Endothelial cell of umbilical vein (primary cell): ENCODE measurements around the gene SEC14L1. TPM values are rescaled to one million over a fixed set of nuclear protein-coding genes. Genes with fewer than 3 reads are reported as not detected.

Experiments
- BruUV-seq: library from RNA; stranded (reverse); fragments of 400-500 nt; replicated peaks from 2 replicates; lab custom pipeline; 2021; lab: Mats Ljungman, UMichigan
- CTCF ChIA-PET: fragments of 300-600, 350-600 bp; sonication (Branson Sonifier 250); formaldehyde crosslinking; loops from one replicate; lab custom pipeline; 2021; ENCODE audit warnings: antibody characterized with exemption, inconsistent platforms; lab: Charles Lee
- POLR2A ChIA-PET: fragments of 300-600, 350-600 bp; sonication (Branson Sonifier 250); formaldehyde crosslinking; loops from one replicate; lab custom pipeline; 2021; ENCODE audit warnings: antibody characterized with exemption, inconsistent platforms; lab: Charles Lee
- DNase-seq: peaks from one replicate; pipeline ENCODE4 v3.0.0-alpha.2; 2011; ENCODE audit warnings: low read depth, low spot score
- FAIRE-seq: peaks from 2 replicates; lab custom pipeline; 2011; peaks lifted over from hg19 to GRCh38; lab: Jason Lieb, UNC
- H2AFZ ChIP-seq: 2 replicates; pipeline ENCODE4 v1.6.0; 2012; ENCODE audit warnings: low read depth, low read length, control low read depth, inconsistent platforms
- H3K27ac ChIP-seq: 2 replicates; pipeline ENCODE4 v1.5.1; 2011; ENCODE audit warnings: low read depth, mild to moderate bottlenecking, control low read depth, low read length, moderate library complexity; ENCODE audit not compliant: insufficient read depth
- H3K27me3 ChIP-seq, 2 experiments: 2 replicates each; pipeline versions ENCODE4 v1.6.0 to v1.6.1; 2011; ENCODE audit warnings: low read length in 2 of 2, mixed read lengths in 1 of 2; ENCODE audit not compliant: control insufficient read depth in 2 of 2, insufficient read depth in 2 of 2
- H3K36me3 ChIP-seq, 2 experiments: 2 replicates in 1 of 2; 3 replicates in 1 of 2; pipeline ENCODE4 v1.5.1; 2011; ENCODE audit warnings: low read length in 2 of 2, mild to moderate bottlenecking in 1 of 2, moderate library complexity in 1 of 2; ENCODE audit not compliant: control insufficient read depth in 2 of 2, insufficient read depth in 2 of 2; ENCODE audit errors: extremely low read depth in 1 of 2
- H3K4me1 ChIP-seq: 3 replicates; pipeline ENCODE4 v1.5.1; 2011; ENCODE audit warnings: mild to moderate bottlenecking, low read length; ENCODE audit not compliant: control insufficient read depth, insufficient read depth; ENCODE audit errors: extremely low read depth
- H3K4me2 ChIP-seq: 2 replicates; pipeline ENCODE4 v1.6.1; 2011; ENCODE audit warnings: low read length, control low read depth, mixed read lengths; ENCODE audit not compliant: insufficient read depth
- H3K4me3 ChIP-seq, 3 experiments: fragments of 200-600 bp in 1 of 3; sonication (generic), shearing (Covaris generic) in 1 of 3; replicated peaks in 1 of 3; 2 replicates each; pipeline ENCODE4 v1.5.1; 2011 to 2016; ENCODE audit warnings: control low read depth in 3 of 3, low read length in 3 of 3, mild to moderate bottlenecking in 2 of 3, inconsistent platforms in 1 of 3, low read depth in 1 of 3, moderate library complexity in 1 of 3; ENCODE audit not compliant: insufficient read depth in 1 of 3
- H3K79me2 ChIP-seq: 2 replicates; pipeline ENCODE4 v1.6.0; 2012; ENCODE audit warnings: low read length, inconsistent platforms; ENCODE audit not compliant: control insufficient read depth, insufficient read depth
- H3K9ac ChIP-seq: replicated peaks from 2 replicates; pipeline ENCODE3; 2011; ENCODE audit warnings: low read length, control low read depth; ENCODE audit not compliant: insufficient read depth; ENCODE audit errors: extremely low read depth
- H3K9me1 ChIP-seq: replicated peaks from 3 replicates; pipeline ENCODE4 v1.6.0; 2011; ENCODE audit warnings: mild to moderate bottlenecking, low read length; ENCODE audit not compliant: control insufficient read depth, insufficient read depth; ENCODE audit errors: extremely low read depth
- H3K9me3 ChIP-seq: replicated peaks from 2 replicates; pipeline ENCODE4 v1.5.1; 2012; ENCODE audit warnings: low read length, inconsistent platforms; ENCODE audit not compliant: control insufficient read depth, insufficient read depth
- H4K20me1 ChIP-seq: replicated peaks from 2 replicates; pipeline ENCODE3; 2011; ENCODE audit warnings: mild to moderate bottlenecking, low read length; ENCODE audit not compliant: control insufficient read depth, insufficient read depth; ENCODE audit errors: extremely low read depth
- FOS ChIP-seq: IDR thresholded peaks from 2 replicates; pipeline ENCODE4 v1.6.1; 2011; ENCODE audit warnings: mild to moderate bottlenecking, low read length, moderate library complexity, borderline replicate concordance; ENCODE audit not compliant: insufficient read depth
- MYC ChIP-seq: IDR thresholded peaks from one replicate; pipeline ENCODE4 v1.6.1; 2011; ENCODE audit warnings: mild to moderate bottlenecking, low read depth, low read length
- POLR2A ChIP-seq: IDR thresholded peaks from 2 replicates; pipeline ENCODE4 v1.6.1; 2012; ENCODE audit warnings: low read depth, mild to moderate bottlenecking, control low read depth, low read length
- POLR2AphosphoS5 ChIP-seq: IDR thresholded peaks from 2 replicates; pipeline ENCODE4 v1.6.1; 2012; ENCODE audit warnings: low read depth, mild to moderate bottlenecking, control low read depth, low read length, moderate library complexity; ENCODE audit not compliant: insufficient read depth
- dilution Hi-C: fragments of 300-500 bp; cut with MboI; formaldehyde crosslinking; loops from one replicate; pipeline ENCODE4 v1.15.0; 2019; ENCODE audit warnings: low sequenced_read_pairs; ENCODE audit not compliant: extremely low pct_ligation_motif_present
- intact Hi-C: fragments of 100-400 bp; cut with micrococcal nuclease; formaldehyde crosslinking; loops from one replicate; pipeline ENCODE4 v1.10.0; 2022
- polyA plus RNA-seq, 4 experiments: library from polyadenylated mRNA; depleted of rRNA in 3 of 4; stranded (reverse) in 3 of 4; unstranded in 1 of 4; fragments of >200 nt; gene quantifications; 2 replicates each; pipeline versions ENCODE4 v1.2.1 to v1.2.3, GENCODE V29; 2011 to 2012; ENCODE audit warnings: missing spikeins in 1 of 4
- total RNA-seq: library from RNA; stranded (reverse); gene quantifications from 2 replicates; pipeline ENCODE4 v1.2.3, GENCODE V29; 2021
- TF ChIP-seq, protein P1 (sequence below): IDR thresholded peaks from 2 replicates; pipeline ENCODE4 v1.6.1; 2011; ENCODE audit not compliant: insufficient read depth, insufficient read length
- TF ChIP-seq, protein P2 (sequence below), 2 donors: IDR thresholded peaks; 1 replicate in 1 of 2; 2 replicates in 1 of 2; pipeline ENCODE4 v1.5.1; 2011; ENCODE audit warnings: low read length in 2 of 2, mild to moderate bottlenecking in 2 of 2, moderate library complexity in 2 of 2, control low read depth in 1 of 2, inconsistent platforms in 1 of 2, low read depth in 1 of 2; ENCODE audit not compliant: insufficient read depth in 1 of 2; ENCODE audit errors: extremely low read depth in 1 of 2

Gene SEC14L1
- total and polyA plus RNA-seq, 2 donors (not counting 3 experiments of a cell fraction or from before 2014, with no cell fraction given) = 215 to 631 TPM

DNA sequence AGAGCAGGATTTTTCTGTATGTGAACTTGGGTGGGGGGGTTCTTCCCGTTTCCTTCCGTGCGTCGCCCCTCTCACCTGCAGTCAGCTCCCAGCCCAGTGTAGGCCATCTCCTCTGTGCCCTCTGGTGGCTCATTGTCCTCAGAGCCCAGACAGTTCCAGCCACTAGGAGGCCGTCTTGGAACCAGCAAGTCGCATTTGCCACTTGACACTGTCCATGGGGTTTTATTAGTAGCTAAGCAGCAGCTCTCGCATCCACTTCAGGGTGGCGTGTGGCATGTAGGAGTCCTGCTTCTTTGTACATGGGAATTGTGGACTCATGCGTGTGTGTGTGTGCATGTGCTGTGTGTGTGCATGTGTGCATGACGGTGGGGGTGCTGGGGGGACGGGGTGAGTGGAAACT is 74.0 kb downstream of the SEC14L1 start:
- CTCF ChIA-PET = interaction anchor here (1.1 to 1.6 kb wide), 2 partner anchors 19 to 126 kb away, joined by 4 to 6 read pairs; no protein-coding TSS in a partner anchor

More for the DNA sequence above, 74.0 kb downstream of the SEC14L1 start:
- FAIRE-seq (no peak), DNase-seq (no peak)
- intact Hi-C loops (no loop called here), dilution Hi-C loops (no loop called here)
- no peaks in the 10 kb centered on the region for H3K9me1 ChIP-seq
- H2AFZ ChIP-seq = no peak overlapping the region
- H3K36me3 ChIP-seq = peaks cover 71 to 77% of the 10 kb centered on the region in 2 experiments
- H3K79me2 ChIP-seq = peaks cover 53% of the 10 kb centered on the region
- no peak overlapping the region for H3K9ac ChIP-seq
- H3K27ac ChIP-seq = no peak overlapping the region
- no peaks in the 10 kb centered on the region for H3K9me3 ChIP-seq
- H4K20me1 ChIP-seq = no peaks in the 10 kb centered on the region
- no peak overlapping the region for H3K4me2 ChIP-seq
- no peaks in the 10 kb centered on the region for H3K27me3 ChIP-seq
- H3K4me1 ChIP-seq = no peaks in the 10 kb centered on the region
- TF ChIP-seq POLR2A (no peak), POLR2AphosphoS5 (no peak), FOS (no peak), MYC (no peak)
- TF ChIP-seq, protein P1, sequence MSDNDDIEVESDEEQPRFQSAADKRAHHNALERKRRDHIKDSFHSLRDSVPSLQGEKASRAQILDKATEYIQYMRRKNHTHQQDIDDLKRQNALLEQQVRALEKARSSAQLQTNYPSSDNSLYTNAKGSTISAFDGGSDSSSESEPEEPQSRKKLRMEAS = no peak
- TF ChIP-seq, protein P2, sequence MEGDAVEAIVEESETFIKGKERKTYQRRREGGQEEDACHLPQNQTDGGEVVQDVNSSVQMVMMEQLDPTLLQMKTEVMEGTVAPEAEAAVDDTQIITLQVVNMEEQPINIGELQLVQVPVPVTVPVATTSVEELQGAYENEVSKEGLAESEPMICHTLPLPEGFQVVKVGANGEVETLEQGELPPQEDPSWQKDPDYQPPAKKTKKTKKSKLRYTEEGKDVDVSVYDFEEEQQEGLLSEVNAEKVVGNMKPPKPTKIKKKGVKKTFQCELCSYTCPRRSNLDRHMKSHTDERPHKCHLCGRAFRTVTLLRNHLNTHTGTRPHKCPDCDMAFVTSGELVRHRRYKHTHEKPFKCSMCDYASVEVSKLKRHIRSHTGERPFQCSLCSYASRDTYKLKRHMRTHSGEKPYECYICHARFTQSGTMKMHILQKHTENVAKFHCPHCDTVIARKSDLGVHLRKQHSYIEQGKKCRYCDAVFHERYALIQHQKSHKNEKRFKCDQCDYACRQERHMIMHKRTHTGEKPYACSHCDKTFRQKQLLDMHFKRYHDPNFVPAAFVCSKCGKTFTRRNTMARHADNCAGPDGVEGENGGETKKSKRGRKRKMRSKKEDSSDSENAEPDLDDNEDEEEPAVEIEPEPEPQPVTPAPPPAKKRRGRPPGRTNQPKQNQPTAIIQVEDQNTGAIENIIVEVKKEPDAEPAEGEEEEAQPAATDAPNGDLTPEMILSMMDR (IDR thresholded peaks at IDR 0.05; ENCODE audit: extremely low read depth in 1 of 2, insufficient read depth in 1 of 2, low read depth in 1 of 2, low read length in 2 of 2) = peak; percentile 22 to 64
- POLR2A ChIA-PET = no interaction called here
- no peak overlapping the region for H3K4me3 ChIP-seq
- no TSS peak for BruUV-seq
